Pancreas (tissue), 10 donors: ENCODE results near the gene RYR3. TPM values are rescaled to one million over a fixed set of nuclear protein-coding genes. Genes with fewer than 3 reads are reported as not detected.

Experiments
- ATAC-seq, 4 donors: fragments of 200-7000 bp; cut with Tn5 transposase; one replicate each; pipeline versions ENCODE4 v1.8.0 to v1.9.1; 2020; ENCODE audit warnings: mild to moderate bottlenecking in 4 of 4, moderate library complexity in 4 of 4
- DNase-seq, 6 donors: peaks; one replicate each; pipeline ENCODE4 v3.0.0-alpha.2; 2020
- FAIRE-seq: peaks from 2 replicates; lab custom pipeline; 2012; peaks lifted over from hg19 to GRCh38; lab: Jason Lieb, UNC
- H3K27ac ChIP-seq, 4 donors: fragments of 200-600 bp; sonication (generic); 1 replicate in 3 of 4; 2 replicates in 1 of 4; pipeline versions ENCODE4 v1.5.0 to v1.8.0; 2020
- H3K27me3 ChIP-seq, 4 donors: fragments of 200-600 bp; one replicate each; pipeline ENCODE4 v1.8.0; 2021
- H3K36me3 ChIP-seq, 3 donors: fragments of 200-600 bp; sonication (generic) in 1 of 3; one replicate each; pipeline versions ENCODE4 v1.5.0 to v1.8.0; 2020 to 2021
- H3K4me1 ChIP-seq, 3 donors: fragments of 200-600 bp; one replicate each; pipeline ENCODE4 v1.8.0; 2021
- H3K4me3 ChIP-seq, 4 donors: fragments of 200-600 bp; sonication (generic) in 2 of 4; one replicate each; pipeline versions ENCODE4 v1.5.0 to v1.8.0; 2020 to 2021
- H3K9me3 ChIP-seq, 4 donors: fragments of 200-600 bp; one replicate each; pipeline ENCODE4 v1.8.0; 2021
- WGBS, 2 donors: extraction: QIAGEN DNeasy Blood & Tissue Kit; methylation state at CpG; one replicate each; pipeline ENCODE4 v1.1.7; 2013; 5-methylcytosine and 5-hydroxymethylcytosine counted together
- intact Hi-C, 3 donors: fragments of 100-400 bp; cut with DNase I; formaldehyde crosslinking; loops; one replicate each; pipeline versions ENCODE4 v1.11.1 to v1.14.2; 2022
- polyA plus RNA-seq, 2 donors: library from polyadenylated mRNA; stranded (reverse); fragments of 200-250 nt; gene quantifications; one replicate each; pipeline ENCODE4 v1.2.3, GENCODE V29; 2013
- total RNA-seq, 6 donors: library from RNA; stranded (reverse); fragmentation: NEBNext Ultra II Directional in 4 of 6; extraction: Animal tissue kit (Norgen Biotek cat#: 25700) in 4 of 6; gene quantifications; one replicate each; pipeline versions ENCODE4 v1.2.1 to v1.2.4, GENCODE V29; 2021 to 2023
- TF ChIP-seq, protein P1 (sequence below), 4 donors: fragments of 200-600 bp; sonication (generic) in 3 of 4; IDR thresholded peaks; one replicate each; pipeline versions ENCODE4 v1.5.0 to v1.8.0; 2021; ENCODE audit warnings: antibody characterized with exemption in 4 of 4
- donor health status: healthy with polysubstance abuse.
- donor health status: DM: no; HTN: no; CAD: no; lungs with moderate emphysema.
- donor health status: DM: no; HTN: no; CAD: no.
- donor health status: control.
- donor health status: control.
- donor health status: Bipolar disorder and iron deficiency.
- donor health status: DM: yes; HTN: yes; CAD: no.
- donor health status: DM: no; HTN: no; CAD: no.
- donor health status: DM: no; HTN: no; CAD: no.
- donor health status: DM: yes; HTN: yes; CAD: no.

RYR3 gene
- total and polyA plus RNA-seq, 8 donors: 0.03 to 0.52 (median 0.13) TPM

DNA sequence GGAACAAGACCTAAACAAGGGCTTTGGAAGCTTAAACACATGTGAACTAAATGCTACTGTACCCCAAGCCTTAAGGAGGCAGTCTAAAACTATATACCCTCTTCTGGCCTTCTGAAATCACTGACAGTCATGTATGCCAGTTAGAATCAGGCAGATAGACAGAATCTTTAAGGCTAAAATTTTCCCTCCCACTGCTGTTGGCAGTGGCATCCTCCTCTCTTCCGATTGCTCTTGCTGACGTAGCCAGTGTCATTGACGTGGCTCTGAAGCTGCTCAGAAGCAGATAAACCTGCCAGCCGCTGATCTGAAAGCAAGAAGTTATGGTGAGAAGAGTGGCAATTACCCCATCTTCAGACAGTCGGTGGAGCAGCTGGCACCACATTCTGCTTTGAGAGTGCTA is 3.3 kb downstream of the RYR3 start:
- H3K27ac ChIP-seq: no peak overlapping the region
- no peak overlapping the region for H3K4me3 ChIP-seq
- TF ChIP-seq, protein P1, sequence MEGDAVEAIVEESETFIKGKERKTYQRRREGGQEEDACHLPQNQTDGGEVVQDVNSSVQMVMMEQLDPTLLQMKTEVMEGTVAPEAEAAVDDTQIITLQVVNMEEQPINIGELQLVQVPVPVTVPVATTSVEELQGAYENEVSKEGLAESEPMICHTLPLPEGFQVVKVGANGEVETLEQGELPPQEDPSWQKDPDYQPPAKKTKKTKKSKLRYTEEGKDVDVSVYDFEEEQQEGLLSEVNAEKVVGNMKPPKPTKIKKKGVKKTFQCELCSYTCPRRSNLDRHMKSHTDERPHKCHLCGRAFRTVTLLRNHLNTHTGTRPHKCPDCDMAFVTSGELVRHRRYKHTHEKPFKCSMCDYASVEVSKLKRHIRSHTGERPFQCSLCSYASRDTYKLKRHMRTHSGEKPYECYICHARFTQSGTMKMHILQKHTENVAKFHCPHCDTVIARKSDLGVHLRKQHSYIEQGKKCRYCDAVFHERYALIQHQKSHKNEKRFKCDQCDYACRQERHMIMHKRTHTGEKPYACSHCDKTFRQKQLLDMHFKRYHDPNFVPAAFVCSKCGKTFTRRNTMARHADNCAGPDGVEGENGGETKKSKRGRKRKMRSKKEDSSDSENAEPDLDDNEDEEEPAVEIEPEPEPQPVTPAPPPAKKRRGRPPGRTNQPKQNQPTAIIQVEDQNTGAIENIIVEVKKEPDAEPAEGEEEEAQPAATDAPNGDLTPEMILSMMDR (IDR thresholded peaks at IDR 0.05): no peak
- no peaks in the 10 kb centered on the region for H3K36me3 ChIP-seq
- WGBS, 2 donors: 58 to 68% methylated on average over 5 of the region's 5 CpGs
- H3K9me3 ChIP-seq: no peaks in the 10 kb centered on the region
- H3K27me3 ChIP-seq: peaks cover 0 to 8% (median 2%) of the 10 kb centered on the region in 4 donors
- ATAC-seq: no peak
- H3K4me1 ChIP-seq: no peaks in the 10 kb centered on the region
- no peak for FAIRE-seq
- no peak for DNase-seq
- intact Hi-C loops: no loop called here

DNA sequence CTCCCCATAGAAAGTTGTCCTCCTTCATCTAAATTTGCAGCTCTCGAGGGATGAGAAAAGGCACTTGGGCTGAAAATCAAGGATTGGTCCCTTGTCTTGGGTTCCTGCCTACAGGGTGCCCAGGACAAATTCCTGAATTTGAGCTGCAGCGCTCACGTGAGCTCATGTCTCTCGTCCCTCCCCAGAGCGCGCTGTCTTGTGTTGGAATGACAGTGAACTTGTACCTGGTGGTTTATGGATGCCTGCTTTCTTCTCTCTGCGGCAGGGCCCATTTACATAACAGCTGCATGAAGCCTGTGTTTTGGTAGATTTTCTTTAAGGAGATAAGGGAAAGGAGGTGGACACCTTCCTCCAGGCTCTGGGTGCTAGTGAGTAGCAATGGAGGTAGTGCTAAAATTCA is 4.3 kb downstream of the RYR3 start:
- Histone ChIP-seq H3K4me3 (no peak overlapping the region), H3K27me3 (peaks cover 0 to 3% (median 1%) of the 10 kb centered on the region in 4 donors), H3K36me3 (no peaks in the 10 kb centered on the region), H3K9me3 (no peaks in the 10 kb centered on the region), H3K4me1 (no peaks in the 10 kb centered on the region), H3K27ac (no peak overlapping the region)
- intact Hi-C loops: no loop called here
- DNase-seq: no peak
- WGBS, 2 donors: 65 to 81% methylated on average over 7 of the region's 7 CpGs
- TF ChIP-seq, protein P1 (IDR thresholded peaks at IDR 0.05): no peak
- ATAC-seq: no peak
- no peak for FAIRE-seq

DNA sequence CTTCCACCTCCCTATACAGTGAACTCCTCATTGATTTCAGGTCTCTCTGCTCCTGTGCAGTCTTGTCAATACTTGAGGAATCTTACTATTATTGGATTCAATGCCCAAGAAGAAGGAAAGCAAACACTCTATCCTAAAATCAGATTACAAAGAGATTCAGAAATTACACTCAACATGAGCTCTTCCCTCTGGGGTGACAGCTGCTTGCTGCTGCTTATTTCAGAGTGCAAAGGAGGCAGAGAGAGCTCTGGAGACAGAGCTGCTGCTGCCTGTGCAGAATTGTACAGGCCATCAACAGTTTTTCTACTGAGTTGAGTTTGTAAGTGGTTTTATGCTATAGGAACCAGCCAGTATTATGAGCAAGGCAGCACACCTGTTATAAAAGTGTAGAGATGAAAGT is 7.1 kb downstream of the RYR3 start:
- intact Hi-C loops: no loop called here
- no peak for ATAC-seq
- H3K27ac ChIP-seq: no peak overlapping the region
- H3K9me3 ChIP-seq: no peaks in the 10 kb centered on the region
- no peak for FAIRE-seq
- H3K4me1 ChIP-seq: no peaks in the 10 kb centered on the region
- no peak overlapping the region for H3K4me3 ChIP-seq
- H3K36me3 ChIP-seq: no peaks in the 10 kb centered on the region
- TF ChIP-seq, protein P1 (IDR thresholded peaks at IDR 0.05): no peak
- no peak for DNase-seq
- H3K27me3 ChIP-seq: no peaks in the 10 kb centered on the region

DNA sequence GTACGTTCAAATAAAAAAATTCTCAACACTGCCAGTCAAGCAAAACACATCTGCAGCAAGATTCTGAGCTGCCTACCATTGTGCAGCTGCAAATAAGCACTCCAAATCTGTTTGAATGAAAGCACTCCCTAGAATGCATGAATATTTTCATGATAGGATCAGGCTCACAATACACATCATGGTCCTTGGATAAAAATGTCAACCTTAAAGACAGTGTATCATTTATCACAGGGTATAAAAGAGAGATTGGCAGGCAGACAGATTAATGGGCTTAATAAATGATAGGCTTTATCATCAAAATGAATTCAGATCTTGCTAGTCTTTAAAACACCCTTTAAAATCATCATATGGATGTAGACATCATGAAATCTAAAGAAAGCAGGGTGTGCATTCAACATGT is 9.2 kb downstream of the RYR3 start:
- intact Hi-C loops: no loop called here
- DNase-seq (no peak), FAIRE-seq (no peak), ATAC-seq (no peak)
- H3K4me1 ChIP-seq: no peaks in the 10 kb centered on the region
- TF ChIP-seq, protein P1 (IDR thresholded peaks at IDR 0.05): no peak
- no peaks in the 10 kb centered on the region for H3K27me3 ChIP-seq
- 40 to 52% methylated on average over 1 of the region's 1 CpG for WGBS, 2 donors
- H3K9me3 ChIP-seq: no peaks in the 10 kb centered on the region
- no peaks in the 10 kb centered on the region for H3K36me3 ChIP-seq
- H3K27ac ChIP-seq: no peak overlapping the region
- H3K4me3 ChIP-seq: no peak overlapping the region

DNA sequence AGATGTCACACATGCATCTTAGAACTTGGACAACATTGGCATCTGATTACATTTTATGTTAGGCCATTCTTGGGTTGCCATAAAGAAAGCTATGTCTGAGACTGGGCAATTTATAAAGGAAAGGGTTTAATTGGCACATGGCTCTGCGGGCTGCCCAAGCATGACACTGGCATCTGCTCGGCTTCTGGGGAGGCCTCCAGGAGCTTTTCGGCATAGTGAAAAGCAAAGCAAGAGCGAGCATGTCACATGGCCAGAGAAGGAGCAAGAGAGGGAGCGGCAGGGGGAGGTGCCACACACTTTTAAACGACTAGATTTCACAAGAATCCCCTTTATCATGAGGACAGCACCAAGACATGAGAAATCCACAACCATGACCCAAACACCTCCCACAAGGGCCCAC is 11.3 kb downstream of the RYR3 start:
- DNase-seq (no peak), ATAC-seq (no peak), FAIRE-seq (no peak)
- TF ChIP-seq, protein P1 (IDR thresholded peaks at IDR 0.05): no peak
- 61 to 71% methylated on average over 6 of the region's 6 CpGs for WGBS, 2 donors
- Histone ChIP-seq H3K27me3 (no peaks in the 10 kb centered on the region), H3K4me1 (no peaks in the 10 kb centered on the region), H3K9me3 (no peaks in the 10 kb centered on the region), H3K36me3 (no peaks in the 10 kb centered on the region), H3K4me3 (no peak overlapping the region), H3K27ac (no peak overlapping the region)
- intact Hi-C loops: no loop called here
